ENCODE measurements around the gene TMC1. TPM values are rescaled to one million over a fixed set of nuclear protein-coding genes. Genes with fewer than 3 reads are reported as not detected.

The TMC1 gene
- total and polyA plus RNA-seq, 8 donors = 0.33 to 0.73 TPM; not detected in 6

GRCh38 chr9:72494051-72494450, 27.4 kb upstream of the TMC1 start:
- Histone ChIP-seq H3K36me3 (no peaks in the 10 kb centered on the region), H3K9me3 (no peaks in the 10 kb centered on the region), H3K27ac (no peak overlapping the region), H3K4me3 (no peak overlapping the region), H3K4me1 (no peaks in the 10 kb centered on the region), H3K27me3 (no peaks in the 10 kb centered on the region)
- intact Hi-C loops (cut with DNase I; ENCODE audit: low total_unique reads) = no loop called here
- TF ChIP-seq EP300 (IDR thresholded peaks at IDR 0.05) (no peak), POLR2A (IDR thresholded peaks at IDR 0.05) (no peak), POLR2AphosphoS5 (IDR thresholded peaks at IDR 0.05) (no peak)
- TF ChIP-seq, protein P1, sequence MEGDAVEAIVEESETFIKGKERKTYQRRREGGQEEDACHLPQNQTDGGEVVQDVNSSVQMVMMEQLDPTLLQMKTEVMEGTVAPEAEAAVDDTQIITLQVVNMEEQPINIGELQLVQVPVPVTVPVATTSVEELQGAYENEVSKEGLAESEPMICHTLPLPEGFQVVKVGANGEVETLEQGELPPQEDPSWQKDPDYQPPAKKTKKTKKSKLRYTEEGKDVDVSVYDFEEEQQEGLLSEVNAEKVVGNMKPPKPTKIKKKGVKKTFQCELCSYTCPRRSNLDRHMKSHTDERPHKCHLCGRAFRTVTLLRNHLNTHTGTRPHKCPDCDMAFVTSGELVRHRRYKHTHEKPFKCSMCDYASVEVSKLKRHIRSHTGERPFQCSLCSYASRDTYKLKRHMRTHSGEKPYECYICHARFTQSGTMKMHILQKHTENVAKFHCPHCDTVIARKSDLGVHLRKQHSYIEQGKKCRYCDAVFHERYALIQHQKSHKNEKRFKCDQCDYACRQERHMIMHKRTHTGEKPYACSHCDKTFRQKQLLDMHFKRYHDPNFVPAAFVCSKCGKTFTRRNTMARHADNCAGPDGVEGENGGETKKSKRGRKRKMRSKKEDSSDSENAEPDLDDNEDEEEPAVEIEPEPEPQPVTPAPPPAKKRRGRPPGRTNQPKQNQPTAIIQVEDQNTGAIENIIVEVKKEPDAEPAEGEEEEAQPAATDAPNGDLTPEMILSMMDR (IDR thresholded peaks at IDR 0.05) = no peak
- DNase-seq = no peak

- Histone ChIP-seq H3K4me3 (no peak overlapping the region), H3K9me3 (no peaks in the 10 kb centered on the region), H3K4me1 (no peaks in the 10 kb centered on the region), H3K27me3 (no peaks in the 10 kb centered on the region), H3K36me3 (no peaks in the 10 kb centered on the region), H3K27ac (no peak overlapping the region)
- no peak for DNase-seq
- TF ChIP-seq POLR2AphosphoS5 (IDR thresholded peaks at IDR 0.05) (no peak), POLR2A (IDR thresholded peaks at IDR 0.05) (no peak), EP300 (IDR thresholded peaks at IDR 0.05) (no peak)
- TF ChIP-seq, protein P1 (IDR thresholded peaks at IDR 0.05) = no peak
- intact Hi-C loops (cut with DNase I; ENCODE audit: low total_unique reads) = no loop called here
- WGBS, 5 donors = 72 to 85% (median 82%) methylated on average over 9 of the region's 9 CpGs
Observed at GRCh38 chr9:72497447-72498046, 23.9 kb upstream of the TMC1 start.

DNA sequence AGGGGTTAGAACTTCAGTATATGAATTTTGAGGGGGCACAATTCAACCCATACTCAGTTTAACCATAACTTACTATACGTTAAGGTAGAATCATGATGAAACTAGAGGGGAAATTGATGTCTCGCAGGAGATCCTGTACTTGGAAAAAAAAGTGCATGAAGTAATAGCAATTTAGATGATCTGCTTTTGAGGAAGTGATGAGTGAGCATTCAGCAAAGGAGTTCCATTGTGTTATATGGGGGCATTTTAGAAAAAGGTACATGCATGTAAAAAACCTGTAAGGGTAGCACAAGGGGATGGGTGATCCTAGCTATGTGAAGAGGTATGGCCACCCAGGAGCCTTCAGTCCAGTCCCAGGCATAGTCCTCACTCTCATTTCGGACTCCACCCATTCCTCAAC, 14.8 kb upstream of the TMC1 start:
- 86 to 98% (median 92%) methylated on average over 3 of the region's 3 CpGs for WGBS, 5 donors
- peaks cover 0 to 15% (median 6%) of the 10 kb centered on the region in 4 donors for H3K4me1 ChIP-seq
- no peak overlapping the region for H3K27ac ChIP-seq
- no peaks in the 10 kb centered on the region for H3K27me3 ChIP-seq
- no peak for TF ChIP-seq EP300 (IDR thresholded peaks at IDR 0.05)
- TF ChIP-seq POLR2A (IDR thresholded peaks at IDR 0.05) = no peak
- no peak for TF ChIP-seq POLR2AphosphoS5 (IDR thresholded peaks at IDR 0.05)
- TF ChIP-seq, protein P1 (IDR thresholded peaks at IDR 0.05) = no peak
- no peaks in the 10 kb centered on the region for H3K36me3 ChIP-seq
- H3K9me3 ChIP-seq = no peaks in the 10 kb centered on the region
- no peak overlapping the region for H3K4me3 ChIP-seq
- DNase-seq = no peak
- intact Hi-C loops (cut with DNase I; ENCODE audit: low total_unique reads) = no loop called here

DNA sequence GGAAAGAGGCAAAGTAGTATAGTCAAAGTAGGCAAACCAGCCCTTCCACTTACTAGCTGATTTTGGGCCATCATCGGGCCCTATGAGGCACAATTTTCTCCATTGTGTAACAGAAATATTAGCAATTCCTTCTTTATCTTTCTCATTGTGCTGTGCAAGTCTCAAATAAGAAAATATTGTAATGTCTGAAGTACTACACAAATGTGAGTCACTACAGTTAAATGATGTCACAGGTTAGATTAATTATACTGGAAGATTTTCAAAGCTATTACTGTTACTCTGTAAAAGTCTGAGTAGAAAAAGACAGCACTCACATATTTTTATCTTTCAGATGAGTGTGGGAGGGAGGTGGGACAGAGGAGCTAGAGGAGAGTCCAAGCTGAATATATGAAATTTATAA, 12.4 kb upstream of the TMC1 start:
- peak in 1 of 2 donors; percentile 32 for DNase-seq
- Histone ChIP-seq H3K9me3 (no peaks in the 10 kb centered on the region), H3K36me3 (no peaks in the 10 kb centered on the region), H3K4me3 (no peak overlapping the region), H3K4me1 (peaks cover 0 to 15% (median 7%) of the 10 kb centered on the region in 4 donors), H3K27me3 (no peaks in the 10 kb centered on the region), H3K27ac (peak overlapping the region in 2 of 5 donors; percentile 9 to 37)
- TF ChIP-seq, protein P1 (IDR thresholded peaks at IDR 0.05) = no peak
- no peak for TF ChIP-seq POLR2A (IDR thresholded peaks at IDR 0.05)
- 29 to 63% (median 50%) methylated on average over 1 of the region's 1 CpG for WGBS, 5 donors
- intact Hi-C loops (cut with DNase I; ENCODE audit: low total_unique reads) = no loop called here

Measured in stomach (tissue), 9 donors.